ENCODE data around the gene RNF151.
"Not testable (repeated sequence)": the region's sequence is repeated elsewhere in the genome, so short reads cannot be mapped to it uniquely, and the experiment has no call there.

Gene RNF151, protein sequence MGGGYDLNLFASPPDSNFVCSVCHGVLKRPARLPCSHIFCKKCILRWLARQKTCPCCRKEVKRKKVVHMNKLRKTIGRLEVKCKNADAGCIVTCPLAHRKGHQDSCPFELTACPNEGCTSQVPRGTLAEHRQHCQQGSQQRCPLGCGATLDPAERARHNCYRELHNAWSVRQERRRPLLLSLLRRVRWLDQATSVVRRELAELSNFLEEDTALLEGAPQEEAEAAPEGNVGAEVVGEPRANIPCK

GRCh38 chr16:1966460-1966859 lies at the start of gene RNF151:
TSS of gene RNF151 (plus strand) at chr16:1966856. CDS start at chr16:1966882, 26 bp downstream.
- DNase-seq: no peak

GRCh38 chr16:1917056-1917664 lies 49.5 kb upstream of the RNF151 start:
- no peak for DNase-seq

DNA sequence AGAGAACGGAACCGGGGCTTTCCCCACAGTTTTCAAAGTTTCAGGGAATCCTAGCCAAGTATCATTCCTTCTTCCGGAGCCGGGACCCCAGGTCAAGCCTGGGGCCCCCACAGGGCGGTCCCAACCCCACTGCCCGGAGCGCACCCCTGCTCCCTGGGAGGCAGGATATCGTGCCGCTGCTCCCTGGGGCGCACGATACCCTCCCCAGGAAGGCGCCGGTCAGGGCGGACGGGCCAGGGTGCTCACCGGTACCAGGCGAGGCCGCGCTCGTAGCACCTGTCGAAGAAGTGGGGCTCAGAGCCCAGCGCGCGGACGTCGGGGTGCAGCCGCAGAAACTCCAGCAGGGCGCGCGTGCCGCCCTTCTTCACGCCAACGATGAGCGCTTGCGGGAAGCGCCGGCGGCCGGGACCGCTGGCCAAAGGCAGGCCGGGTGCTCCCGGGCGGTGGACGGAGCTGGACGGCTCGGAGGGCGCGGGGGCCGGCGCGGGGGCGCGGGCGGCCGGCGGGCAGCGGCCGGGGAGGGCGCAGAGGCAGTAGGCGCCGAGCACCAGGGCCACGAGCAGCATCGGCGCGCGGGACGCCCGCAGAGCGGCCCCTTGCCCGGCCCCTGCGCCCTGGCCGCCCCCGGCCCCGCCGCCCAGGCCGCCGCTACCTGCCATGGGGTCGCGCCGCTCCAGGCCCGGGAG lies 48.8 kb upstream of the RNF151 start:
- no peak for DNase-seq

DNA sequence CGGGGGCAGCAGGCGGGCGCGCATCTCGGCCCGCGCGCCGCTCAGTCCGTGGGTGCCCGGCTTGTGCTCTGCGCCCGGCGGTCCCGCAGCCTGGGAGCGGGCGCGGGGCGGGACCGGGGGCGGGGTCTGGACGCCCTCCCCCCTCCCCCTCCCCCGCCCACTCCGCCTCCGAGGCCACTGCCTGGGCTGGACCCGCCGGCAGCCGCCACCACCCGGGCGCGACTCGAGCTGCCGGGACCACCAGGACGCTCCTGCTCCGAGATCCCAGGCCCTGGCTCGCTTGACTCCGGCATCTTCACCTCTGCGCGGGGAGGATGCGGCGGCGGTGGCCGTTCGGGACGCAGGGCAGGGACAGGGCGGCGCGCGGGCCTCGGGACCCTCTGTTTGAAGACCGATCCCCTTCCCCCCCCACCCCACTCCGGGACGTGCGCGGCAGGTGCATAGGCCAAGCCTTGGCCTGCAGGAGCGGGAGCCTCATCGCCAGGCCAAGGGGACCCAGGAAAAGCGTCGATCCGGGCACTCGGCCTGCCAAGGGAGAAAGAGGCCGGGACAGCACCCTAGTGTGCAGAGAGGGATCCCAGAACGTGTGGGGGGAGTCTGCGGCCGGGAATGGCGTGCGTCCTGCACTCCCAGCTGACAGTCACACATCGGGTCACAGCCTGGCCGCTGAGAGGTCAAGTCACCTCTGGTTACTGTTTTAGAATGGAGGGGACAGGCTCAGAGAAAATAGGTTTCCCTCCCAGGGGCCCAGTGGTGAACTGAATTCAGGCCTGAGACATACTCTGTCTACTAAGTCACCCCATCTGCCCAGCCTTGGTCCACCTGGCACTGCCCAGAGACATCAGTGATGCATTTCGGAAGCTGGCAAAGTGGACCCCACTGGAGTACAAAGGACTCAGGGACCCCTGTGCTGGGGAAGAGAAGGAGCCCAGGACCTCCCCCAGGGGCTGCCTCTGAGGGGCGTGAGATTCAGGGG lies 48.0 kb upstream of the RNF151 start, which contains the start of gene HS3ST6:
Gene HS3ST6, minus strand, starts transcription at position 65 of the 976 bp plus-strand sequence. CDS start 92 bp downstream, outside the sequence.
- DNase-seq: no peak

GRCh38 chr16:1919327-1919998 lies 47.2 kb upstream of the RNF151 start:
- no peak for DNase-seq

DNA sequence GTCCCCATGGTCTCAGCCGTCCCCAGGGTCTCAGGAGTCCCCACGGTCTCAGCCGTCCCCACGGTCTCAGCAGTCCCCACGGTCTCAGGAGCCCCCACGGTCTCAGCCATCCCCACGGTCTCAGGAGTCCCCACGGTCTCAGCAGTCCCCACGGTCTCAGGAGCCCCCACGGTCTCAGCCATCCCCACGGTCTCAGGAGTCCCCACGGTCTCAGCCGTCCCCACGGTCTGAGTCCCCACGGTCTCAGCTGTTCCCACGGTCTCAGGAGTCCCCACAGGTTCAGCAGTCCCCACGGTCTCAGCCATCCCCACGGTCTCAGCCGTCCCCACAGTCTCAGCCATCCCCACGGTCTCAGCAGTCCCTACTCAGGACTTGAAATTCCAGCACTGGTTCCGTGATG lies 46.5 kb upstream of the RNF151 start:
- DNase-seq: not testable (repeated sequence)

GRCh38 chr16:1920727-1921171 lies 45.9 kb upstream of the RNF151 start:
- no peak for DNase-seq

DNA sequence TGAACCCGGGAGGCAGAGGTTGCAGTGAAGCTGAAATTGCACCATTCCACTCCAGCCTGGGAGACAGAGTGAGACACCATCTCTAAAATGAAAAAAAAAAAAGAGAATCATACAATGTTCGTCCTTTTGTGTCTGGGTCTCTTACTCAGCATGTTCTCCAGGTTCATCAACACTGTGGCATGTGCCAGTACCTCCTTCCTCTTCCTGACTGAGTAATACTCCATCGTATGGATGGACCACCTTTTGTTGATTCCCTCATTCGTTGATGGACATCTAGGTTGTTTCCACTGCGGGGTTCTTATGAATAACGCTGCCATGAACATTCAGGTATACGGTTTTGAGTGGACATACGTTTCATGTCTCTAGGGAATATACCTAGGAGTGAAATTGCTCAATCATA lies 44.3 kb upstream of the RNF151 start:
- DNase-seq: no peak

- DNase-seq: no peak
Observed at GRCh38 chr16:1923299-1924034, 43.2 kb upstream of the RNF151 start.

DNA sequence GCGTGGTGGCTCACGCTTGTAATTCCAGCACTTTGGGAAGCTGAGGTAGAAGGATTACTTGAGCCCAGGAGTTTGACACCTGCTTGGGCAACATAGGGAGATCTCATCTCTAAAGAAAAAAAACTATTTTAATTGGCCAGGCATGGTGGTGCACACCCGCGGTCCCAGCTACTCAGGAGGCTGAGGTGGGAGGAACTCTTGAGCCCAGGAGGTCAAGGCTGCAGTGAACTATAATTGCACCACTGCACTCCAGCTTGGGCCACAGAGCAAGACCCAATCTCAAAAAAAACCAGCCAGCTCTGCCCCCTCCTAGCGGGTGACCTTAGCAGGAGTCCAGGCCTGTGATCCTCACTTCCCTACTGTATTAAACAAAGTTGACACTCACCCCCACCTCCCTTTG lies 42.6 kb upstream of the RNF151 start:
- DNase-seq: no peak

DNA sequence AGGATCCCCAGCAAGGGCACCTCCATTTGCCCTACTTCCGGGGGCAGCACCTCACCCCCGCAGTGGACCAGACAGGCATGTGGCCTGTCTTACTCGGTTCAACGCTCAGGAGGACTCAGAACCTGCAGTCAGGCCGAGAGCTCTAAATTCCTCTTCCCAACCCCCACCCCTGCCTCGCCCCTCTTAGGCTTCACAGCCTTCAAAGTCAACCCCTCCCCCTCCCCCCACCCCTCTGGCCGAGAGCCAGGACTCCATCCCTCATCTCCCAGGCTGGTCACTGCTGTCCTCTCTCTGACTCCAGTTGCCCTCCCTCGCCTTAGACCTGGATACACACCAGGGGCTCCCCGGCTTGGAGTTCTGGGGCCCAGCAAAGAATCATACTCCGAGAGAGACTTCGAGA lies 40.4 kb upstream of the RNF151 start:
- no peak for DNase-seq

GRCh38 chr16:1929105-1929504 lies 37.6 kb upstream of the RNF151 start:
- peak in 1 of 14 donors; percentile 51 for DNase-seq

GRCh38 chr16:1929578-1930337 lies 36.9 kb upstream of the RNF151 start:
- DNase-seq: peak in 13 of 14 donors; percentile 33 to 94 (median 70)

DNA sequence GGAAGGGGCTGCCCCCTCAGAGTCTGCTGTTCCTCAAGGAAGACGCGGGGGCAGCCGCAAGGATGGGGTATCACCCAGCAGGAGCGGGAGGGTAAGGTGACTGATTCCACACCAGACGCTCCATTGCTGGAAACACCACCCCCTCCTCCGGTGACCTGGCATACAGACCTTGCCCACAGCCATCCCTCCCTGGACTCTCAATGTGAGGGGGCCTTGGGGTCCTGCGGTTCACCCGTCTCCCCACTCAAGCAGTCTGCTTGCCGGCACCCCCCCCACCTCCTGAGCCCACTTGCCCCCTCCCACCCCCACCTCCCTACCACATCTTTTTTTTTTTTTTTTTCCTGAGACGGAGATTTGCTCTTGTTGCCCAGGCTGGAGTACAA lies 36.3 kb upstream of the RNF151 start:
- no peak for DNase-seq

DNA sequence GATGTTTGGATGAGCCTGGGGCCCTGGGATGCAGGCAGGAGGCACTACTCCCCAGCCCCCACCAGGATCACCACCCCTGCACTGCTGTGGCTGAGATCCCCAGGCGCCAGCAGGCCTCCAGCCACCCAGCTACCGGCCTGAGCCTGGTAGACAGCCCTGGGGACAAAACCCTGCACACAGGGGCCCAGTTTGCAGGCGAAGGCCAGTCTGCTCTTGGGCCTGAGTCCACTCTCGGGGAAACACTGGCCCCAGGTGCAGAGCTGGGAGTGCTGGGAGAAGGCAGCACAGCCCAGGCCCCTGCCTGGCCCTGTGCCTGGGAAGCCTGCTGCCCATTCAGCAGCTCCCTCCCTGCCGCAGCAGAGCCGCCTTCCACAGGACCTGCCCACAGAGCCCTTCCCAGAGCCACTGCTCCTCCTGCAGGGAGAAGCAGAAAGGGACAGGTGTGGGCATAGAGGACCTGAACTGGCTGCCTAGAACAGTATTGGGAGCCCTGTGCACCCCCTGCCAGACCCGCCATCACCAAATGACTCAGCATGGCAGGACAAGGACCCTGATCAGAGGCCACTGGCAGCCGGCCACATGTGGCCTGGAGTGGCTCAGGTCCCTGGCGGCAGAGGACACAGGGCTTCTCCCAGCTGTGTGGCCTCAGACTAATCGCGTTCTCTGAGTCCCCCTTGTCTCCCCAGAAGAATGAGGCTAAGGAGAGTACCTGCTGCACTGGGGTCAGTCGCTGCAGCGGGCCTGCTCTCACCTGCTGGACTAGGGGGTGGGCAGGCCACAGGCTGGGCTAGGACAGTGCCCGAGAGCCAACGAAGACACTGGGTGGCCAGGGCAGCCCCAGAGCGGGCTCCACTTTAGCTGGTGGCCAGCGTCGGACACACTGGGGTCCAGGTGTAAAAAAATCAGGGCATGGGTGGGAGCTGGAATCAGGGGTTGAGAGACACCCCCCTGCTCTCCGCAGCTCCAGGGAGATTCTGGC lies 34.3 kb upstream of the RNF151 start:
- peak in 1 of 14 donors; percentile 15 for DNase-seq

DNA sequence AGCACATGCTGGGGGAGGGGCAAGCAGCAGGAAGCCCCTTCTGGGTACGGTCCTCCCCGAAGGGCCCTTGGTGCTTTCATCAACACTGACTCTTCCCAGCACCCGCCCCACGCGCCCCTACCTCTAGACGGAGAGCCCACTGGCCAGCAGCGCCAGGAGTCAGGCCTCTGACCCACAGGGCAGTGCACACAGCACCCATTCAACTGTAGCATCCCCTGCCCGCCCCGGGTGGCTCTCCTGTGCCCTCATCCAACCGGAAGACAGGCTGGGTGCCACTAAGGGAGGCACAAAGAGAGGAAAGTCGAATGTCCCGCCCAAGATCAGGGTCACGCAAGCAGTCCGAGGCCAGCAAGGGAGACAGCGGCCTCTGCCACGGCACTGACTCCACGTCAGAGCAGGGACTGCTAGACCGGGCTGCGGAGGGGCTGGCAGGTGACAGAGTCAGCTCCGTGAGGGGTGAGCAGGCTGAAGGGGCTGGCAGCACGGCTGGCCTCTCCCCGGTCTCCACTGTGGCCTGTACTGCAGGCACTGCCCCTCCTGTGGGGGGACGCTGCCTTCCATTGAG lies 33.5 kb upstream of the RNF151 start:
- no peak for DNase-seq

GRCh38 chr16:1936945-1937479 lies 29.6 kb upstream of the RNF151 start:
- DNase-seq: no peak

- no peak for DNase-seq
Observed at GRCh38 chr16:1938316-1938715, 28.3 kb upstream of the RNF151 start.
